K562 (cell line): ENCODE data around the gene FAM187B. TPM values are rescaled to one million over a fixed set of nuclear protein-coding genes. Genes with fewer than 3 reads are reported as not detected.

Experiments used
- BHLHE40 ChIP-seq: IDR thresholded peaks from 2 replicates; pipeline ENCODE4 v1.6.1; 2011; ENCODE audit warnings: low read length, improper control_type of control experiment
- CEBPB ChIP-seq: fragments of 450-650 bp; IDR thresholded peaks from 2 replicates; pipeline ENCODE4 v1.6.1; 2016; ENCODE audit warnings: missing genetic modification characterization, missing compliant biosample characterization
- EGR1 ChIP-seq: fragments of 450-650 bp; conservative IDR thresholded peaks from 2 replicates; pipeline ENCODE4 v1.6.1; 2017; ENCODE audit warnings: mild to moderate bottlenecking
- EP300 ChIP-seq: IDR thresholded peaks from 2 replicates; pipeline ENCODE4 v1.6.1; 2012; ENCODE audit warnings: low read length, improper control_type of control experiment
- ETV1 ChIP-seq: fragments of 450-650 bp; conservative IDR thresholded peaks from 2 replicates; pipeline ENCODE4 v1.6.1; 2016; ENCODE audit warnings: missing genetic modification characterization, control low read depth, low read depth, missing compliant biosample characterization
- EWSR1 ChIP-seq: fragments of 450-650 bp; IDR thresholded peaks from 2 replicates; pipeline ENCODE4 v1.6.1; 2018; ENCODE audit warnings: borderline replicate concordance, mild to moderate bottlenecking, low read depth, moderate library complexity; ENCODE audit not compliant: partially characterized antibody
- FOXK2 ChIP-seq, 2 experiments: fragments of 450-650 bp; IDR thresholded peaks in 1 of 2; conservative IDR thresholded peaks in 1 of 2; 2 replicates each; pipeline ENCODE4 v1.6.1; 2016; ENCODE audit warnings: low read depth in 2 of 2, mild to moderate bottlenecking in 1 of 2
- GABPB2 ChIP-seq: fragments of 250-450 bp; sonication (Bioruptor Pico); conservative IDR thresholded peaks from 2 replicates; pipeline ENCODE4 v1.5.1; 2021; ENCODE audit warnings: mild to moderate bottlenecking
- KLF10 ChIP-seq: fragments of 250-450 bp; sonication (Bioruptor Pico); IDR thresholded peaks from 2 replicates; pipeline ENCODE4 v1.6.1; 2021; ENCODE audit warnings: matching md5 sums
- KLF16 ChIP-seq: IDR thresholded peaks from 2 replicates; pipeline ENCODE4 v1.6.1; 2016; ENCODE audit warnings: antibody characterized with exemption
- NFATC3 ChIP-seq: fragments of 450-650 bp; IDR thresholded peaks from 2 replicates; pipeline ENCODE4 v1.6.1; 2017; ENCODE audit warnings: mild to moderate bottlenecking
- RBM15 ChIP-seq: fragments of 200-400 bp; formaldehyde crosslinking; IDR thresholded peaks from 2 replicates; pipeline ENCODE4 v1.6.1; 2018; ENCODE audit warnings: mild to moderate bottlenecking, low read length, moderate library complexity; ENCODE audit not compliant: insufficient read depth
- ZNF584 ChIP-seq: fragments of 200-800 bp; sonication (Bioruptor generic); IDR thresholded peaks from 2 replicates; pipeline ENCODE4 v1.6.1; 2016; ENCODE audit warnings: low read depth, mild to moderate bottlenecking, missing genetic modification characterization, missing compliant biosample characterization
- polyA plus RNA-seq, 8 experiments: library from polyadenylated mRNA; depleted of rRNA in 4 of 8; stranded (reverse) in 5 of 8; unstranded in 3 of 8; fragments of >200 nt; fragmentation: Nextera tagmentation in 2 of 8; fragmentation: Illumina TruSeq in 1 of 8; extraction: Ambion mirVana in 2 of 8; extraction: Trizol in 1 of 8; gene quantifications; 2 replicates each; pipeline versions ENCODE4 v1.2.1 to v1.2.3, GENCODE V29; 2011 to 2014; ENCODE audit warnings: inconsistent platforms in 1 of 8, missing spikeins in 1 of 8
- total RNA-seq, 7 experiments: library from RNA; depleted of rRNA in 6 of 7; stranded (reverse); fragments of >200 nt in 6 of 7; fragmentation: Illumina TruSeq in 2 of 7; extraction: Trizol in 2 of 7; gene quantifications; 2 replicates each; pipeline versions ENCODE4 v1.2.1 to v1.2.3, GENCODE V29; 2011 to 2021; ENCODE audit warnings: low replicate concordance in 1 of 7
- TF ChIP-seq, protein P1 (sequence below): fragments of 200-800 bp; sonication (Bioruptor generic); IDR thresholded peaks from 2 replicates; pipeline ENCODE4 v1.6.1; 2017; ENCODE audit warnings: missing genetic modification characterization, missing compliant biosample characterization
- TF ChIP-seq, protein P2 (sequence below), 2 experiments: IDR thresholded peaks in 1 of 2; conservative IDR thresholded peaks in 1 of 2; 2 replicates each; pipeline ENCODE4 v1.6.1; 2016; ENCODE audit warnings: low read depth in 2 of 2, mild to moderate bottlenecking in 1 of 2, missing compliant biosample characterization in 1 of 2, missing genetic modification characterization in 1 of 2, moderate library complexity in 1 of 2
- TF ChIP-seq, protein P3 (sequence below): fragments of 450-650 bp; IDR thresholded peaks from 2 replicates; pipeline ENCODE4 v1.6.1; 2018; ENCODE audit warnings: mild to moderate bottlenecking, low read depth; ENCODE audit not compliant: partially characterized antibody
- TF ChIP-seq, protein P4 (sequence below): fragments of 250-450 bp; sonication (Bioruptor Pico); IDR thresholded peaks from 2 replicates; pipeline ENCODE4 v1.8.0; 2022; ENCODE audit warnings: inconsistent platforms, mild to moderate bottlenecking, moderate library complexity, borderline replicate concordance

Gene FAM187B
- total and polyA plus RNA-seq, 9 of the 15 experiments (the other 6 are each of a cell fraction or from before 2014, with no cell fraction given), result 0.04 to 0.09 TPM; not detected in 7

DNA sequence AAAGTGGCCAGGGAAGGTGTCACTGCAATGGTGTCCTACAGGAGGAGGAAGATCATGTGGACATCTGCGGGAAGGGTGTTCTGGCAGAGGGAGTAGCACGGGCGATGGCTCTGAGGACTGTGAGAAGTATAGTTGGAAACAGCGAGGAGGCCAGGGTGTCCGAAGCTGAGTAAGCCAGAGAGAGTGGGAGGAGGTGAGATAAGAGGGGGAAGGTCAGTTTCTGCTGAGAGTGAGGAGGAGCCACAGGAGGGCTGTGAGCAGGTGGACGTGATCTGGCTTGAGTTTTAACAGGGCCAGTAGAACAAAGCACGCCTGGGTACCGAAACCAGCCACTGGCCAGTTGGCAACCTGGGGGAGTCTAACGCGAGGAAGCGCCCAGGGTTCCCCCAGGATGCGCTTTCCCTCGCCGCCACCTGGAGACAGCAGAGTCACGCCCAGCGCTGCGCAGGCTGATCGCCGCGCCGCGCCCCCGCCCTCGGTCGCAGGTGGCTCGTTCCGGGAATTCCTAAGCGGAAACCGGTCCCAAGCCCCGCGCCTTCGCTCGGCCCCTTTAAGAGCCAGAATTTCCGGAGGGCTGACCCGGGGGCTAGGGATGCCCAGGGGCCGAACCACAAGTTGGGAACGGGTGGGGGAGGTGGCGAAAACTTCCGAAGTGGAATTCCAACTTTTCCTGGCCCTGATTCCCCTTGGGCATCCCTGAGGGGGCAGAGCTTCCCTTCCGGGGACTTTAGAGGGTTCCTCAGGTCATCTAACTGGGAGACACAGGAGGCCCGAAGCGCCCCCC, 19.2 kb upstream of the FAM187B start (continued):
- TF ChIP-seq, protein P1, sequence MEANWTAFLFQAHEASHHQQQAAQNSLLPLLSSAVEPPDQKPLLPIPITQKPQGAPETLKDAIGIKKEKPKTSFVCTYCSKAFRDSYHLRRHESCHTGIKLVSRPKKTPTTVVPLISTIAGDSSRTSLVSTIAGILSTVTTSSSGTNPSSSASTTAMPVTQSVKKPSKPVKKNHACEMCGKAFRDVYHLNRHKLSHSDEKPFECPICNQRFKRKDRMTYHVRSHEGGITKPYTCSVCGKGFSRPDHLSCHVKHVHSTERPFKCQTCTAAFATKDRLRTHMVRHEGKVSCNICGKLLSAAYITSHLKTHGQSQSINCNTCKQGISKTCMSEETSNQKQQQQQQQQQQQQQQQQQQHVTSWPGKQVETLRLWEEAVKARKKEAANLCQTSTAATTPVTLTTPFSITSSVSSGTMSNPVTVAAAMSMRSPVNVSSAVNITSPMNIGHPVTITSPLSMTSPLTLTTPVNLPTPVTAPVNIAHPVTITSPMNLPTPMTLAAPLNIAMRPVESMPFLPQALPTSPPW (CRISPR knock-in tag), result no peak
- no peak; the same call in 1 of the 2 replicates for TF ChIP-seq KLF16
- TF ChIP-seq, protein P2, sequence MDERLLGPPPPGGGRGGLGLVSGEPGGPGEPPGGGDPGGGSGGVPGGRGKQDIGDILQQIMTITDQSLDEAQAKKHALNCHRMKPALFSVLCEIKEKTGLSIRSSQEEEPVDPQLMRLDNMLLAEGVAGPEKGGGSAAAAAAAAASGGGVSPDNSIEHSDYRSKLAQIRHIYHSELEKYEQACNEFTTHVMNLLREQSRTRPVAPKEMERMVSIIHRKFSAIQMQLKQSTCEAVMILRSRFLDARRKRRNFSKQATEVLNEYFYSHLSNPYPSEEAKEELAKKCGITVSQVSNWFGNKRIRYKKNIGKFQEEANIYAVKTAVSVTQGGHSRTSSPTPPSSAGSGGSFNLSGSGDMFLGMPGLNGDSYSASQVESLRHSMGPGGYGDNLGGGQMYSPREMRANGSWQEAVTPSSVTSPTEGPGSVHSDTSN (CRISPR knock-in tag; IDR thresholded peaks at IDR 0.05; ENCODE audit: low read depth), result no peak
- TF ChIP-seq, protein P2 (tag; conservative IDR thresholded peaks at IDR 0.05; ENCODE audit: low read depth), result no peak
- TF ChIP-seq, protein P3, sequence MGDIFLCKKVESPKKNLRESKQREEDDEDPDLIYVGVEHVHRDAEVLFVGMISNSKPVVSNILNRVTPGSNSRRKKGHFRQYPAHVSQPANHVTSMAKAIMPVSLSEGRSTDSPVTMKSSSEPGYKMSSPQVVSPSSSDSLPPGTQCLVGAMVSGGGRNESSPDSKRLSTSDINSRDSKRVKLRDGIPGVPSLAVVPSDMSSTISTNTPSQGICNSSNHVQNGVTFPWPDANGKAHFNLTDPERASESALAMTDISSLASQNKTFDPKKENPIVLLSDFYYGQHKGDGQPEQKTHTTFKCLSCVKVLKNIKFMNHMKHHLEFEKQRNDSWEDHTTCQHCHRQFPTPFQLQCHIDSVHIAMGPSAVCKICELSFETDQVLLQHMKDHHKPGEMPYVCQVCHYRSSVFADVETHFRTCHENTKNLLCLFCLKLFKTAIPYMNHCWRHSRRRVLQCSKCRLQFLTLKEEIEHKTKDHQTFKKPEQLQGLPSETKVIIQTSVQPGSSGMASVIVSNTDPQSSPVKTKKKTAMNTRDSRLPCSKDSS, result no peak
- TF ChIP-seq CEBPB (tag), result no peak
- TF ChIP-seq EGR1, result peak; percentile 94
- no peak for TF ChIP-seq KLF10 (CRISPR knock-in tag)
- TF ChIP-seq ETV1 (tag), result no peak; the same call in 1 of the 2 replicates
- no peak for TF ChIP-seq ZNF584 (CRISPR knock-in tag)
- TF ChIP-seq, protein P4, sequence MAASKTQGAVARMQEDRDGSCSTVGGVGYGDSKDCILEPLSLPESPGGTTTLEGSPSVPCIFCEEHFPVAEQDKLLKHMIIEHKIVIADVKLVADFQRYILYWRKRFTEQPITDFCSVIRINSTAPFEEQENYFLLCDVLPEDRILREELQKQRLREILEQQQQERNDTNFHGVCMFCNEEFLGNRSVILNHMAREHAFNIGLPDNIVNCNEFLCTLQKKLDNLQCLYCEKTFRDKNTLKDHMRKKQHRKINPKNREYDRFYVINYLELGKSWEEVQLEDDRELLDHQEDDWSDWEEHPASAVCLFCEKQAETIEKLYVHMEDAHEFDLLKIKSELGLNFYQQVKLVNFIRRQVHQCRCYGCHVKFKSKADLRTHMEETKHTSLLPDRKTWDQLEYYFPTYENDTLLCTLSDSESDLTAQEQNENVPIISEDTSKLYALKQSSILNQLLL, result no peak
- peak; percentile 37; the same call in 1 of the 2 replicates for TF ChIP-seq BHLHE40
- TF ChIP-seq FOXK2 (conservative IDR thresholded peaks at IDR 0.05 in 1 of 2, IDR thresholded peaks at IDR 0.05 in 1 of 2; ENCODE audit: low read depth in 2 of 2), result peak in 1 of 2 experiments; percentile 46; a peak in 1 of 4 replicates
- 0 out of 2 replicates have a peak, but pooled peaks have one; percentile 48 for TF ChIP-seq NFATC3
- no peak for TF ChIP-seq GABPB2 (CRISPR knock-in tag)
- no peak for TF ChIP-seq RBM15
- TF ChIP-seq EP300, result peak; percentile 42
- TF ChIP-seq EWSR1, result no peak
